Panc1 (cell line): ENCODE measurements around the gene KCNH6. TPM values are rescaled to one million over a fixed set of nuclear protein-coding genes. Genes with fewer than 3 reads are reported as not detected.

Experiments
- ATAC-seq: fragments of 200-7000 bp; cut with Tn5 transposase; 2 replicates; pipeline ENCODE4 v1.9.1; 2020; ENCODE audit warnings: mild to moderate bottlenecking, moderate library complexity
- BruUV-seq: library from RNA; stranded (reverse); fragments of 400-500 nt; replicated peaks from 2 replicates; lab custom pipeline; 2021; lab: Mats Ljungman, UMichigan
- CTCF ChIA-PET: fragments of 300-600 bp; sonication (Branson Sonifier 250); formaldehyde crosslinking; loops from one replicate; lab custom pipeline; 2022; ENCODE audit warnings: antibody characterized with exemption; lab: Charles Lee
- POLR2A ChIA-PET: fragments of 300-600 bp; sonication (Branson Sonifier 250); formaldehyde crosslinking; loops from one replicate; lab custom pipeline; 2022; ENCODE audit warnings: antibody characterized with exemption; lab: Charles Lee
- DNase-seq: peaks from one replicate; pipeline ENCODE4 v3.0.0-alpha.2; 2010; ENCODE audit warnings: low read depth, low spot score
- H3K27ac ChIP-seq: 2 replicates; pipeline ENCODE4 v1.5.1; 2011; ENCODE audit warnings: mild to moderate bottlenecking, low read length, inconsistent platforms
- H3K27me3 ChIP-seq: fragments of 200-500 bp; sonication (Bioruptor generic); 2 replicates; pipeline ENCODE4 v1.6.0; 2014; ENCODE audit warnings: low read length, inconsistent platforms; ENCODE audit not compliant: control insufficient read depth, insufficient read depth
- H3K36me3 ChIP-seq: fragments of 200-500 bp; sonication (Bioruptor generic); 2 replicates; pipeline ENCODE4 v1.5.1; 2014; ENCODE audit warnings: inconsistent platforms, mild to moderate bottlenecking, low read length, moderate library complexity; ENCODE audit not compliant: control insufficient read depth, insufficient read depth
- H3K4me1 ChIP-seq: 2 replicates; pipeline ENCODE4 v1.5.1; 2011; ENCODE audit warnings: inconsistent platforms, mild to moderate bottlenecking, low read length, moderate library complexity; ENCODE audit not compliant: control insufficient read depth, insufficient read depth
- H3K4me3 ChIP-seq, 2 experiments: 2 replicates each; pipeline ENCODE4 v1.5.1; 2011 to 2012; ENCODE audit warnings: low read depth in 2 of 2, low read length in 2 of 2, mild to moderate bottlenecking in 2 of 2, inconsistent platforms in 1 of 2, moderate library complexity in 1 of 2
- H3K9me3 ChIP-seq: fragments of 200-500 bp; sonication (Bioruptor generic); 2 replicates; pipeline ENCODE4 v1.5.1; 2014; ENCODE audit warnings: low read depth, mild to moderate bottlenecking, inconsistent platforms, low read length, moderate library complexity; ENCODE audit not compliant: control insufficient read depth, insufficient read depth
- CTCF ChIP-seq: fragments of 450-650 bp; IDR thresholded peaks from 2 replicates; pipeline ENCODE4 v1.5.1; 2017; ENCODE audit warnings: mild to moderate bottlenecking
- POLR2AphosphoS5 ChIP-seq: IDR thresholded peaks from 2 replicates; pipeline ENCODE4 v1.6.1; 2012; ENCODE audit warnings: mild to moderate bottlenecking, low read depth, low read length, moderate library complexity
- REST ChIP-seq, 2 experiments: IDR thresholded peaks; 2 replicates each; pipeline ENCODE4 v1.6.1; 2011 to 2012; ENCODE audit warnings: low read depth in 2 of 2, control low read depth in 1 of 2, low read length in 1 of 2, mild to moderate bottlenecking in 1 of 2, moderate library complexity in 1 of 2; ENCODE audit not compliant: insufficient read depth in 1 of 2
- SIN3A ChIP-seq: IDR thresholded peaks from 2 replicates; pipeline ENCODE4 v1.6.1; 2012; ENCODE audit warnings: low read depth, mild to moderate bottlenecking, low read length, moderate library complexity, borderline replicate concordance; ENCODE audit not compliant: insufficient read depth
- TCF7L2 ChIP-seq: IDR thresholded peaks from 2 replicates; pipeline ENCODE4 v1.6.1; 2011; ENCODE audit warnings: mild to moderate bottlenecking, low read depth, low read length, inconsistent platforms
- in situ Hi-C: cut with HindIII; loops from 2 replicates; pipeline ENCODE4 v1.10.0; 2016; ENCODE audit warnings: low sequenced_read_pairs, low pct_unique_long_range_greater_than_20kb
- intact Hi-C: fragments of 100-400 bp; cut with micrococcal nuclease; formaldehyde crosslinking; loops from one replicate; pipeline ENCODE4 v1.10.0; 2022; ENCODE audit not compliant: unreplicated experiment
- total RNA-seq: library from RNA; stranded (reverse); gene quantifications from one replicate; pipeline ENCODE4 v1.2.1, GENCODE V29; 2021; ENCODE audit not compliant: unreplicated experiment

The KCNH6 gene
- total RNA-seq, 1 experiment from 2014 or later = not detected

DNA sequence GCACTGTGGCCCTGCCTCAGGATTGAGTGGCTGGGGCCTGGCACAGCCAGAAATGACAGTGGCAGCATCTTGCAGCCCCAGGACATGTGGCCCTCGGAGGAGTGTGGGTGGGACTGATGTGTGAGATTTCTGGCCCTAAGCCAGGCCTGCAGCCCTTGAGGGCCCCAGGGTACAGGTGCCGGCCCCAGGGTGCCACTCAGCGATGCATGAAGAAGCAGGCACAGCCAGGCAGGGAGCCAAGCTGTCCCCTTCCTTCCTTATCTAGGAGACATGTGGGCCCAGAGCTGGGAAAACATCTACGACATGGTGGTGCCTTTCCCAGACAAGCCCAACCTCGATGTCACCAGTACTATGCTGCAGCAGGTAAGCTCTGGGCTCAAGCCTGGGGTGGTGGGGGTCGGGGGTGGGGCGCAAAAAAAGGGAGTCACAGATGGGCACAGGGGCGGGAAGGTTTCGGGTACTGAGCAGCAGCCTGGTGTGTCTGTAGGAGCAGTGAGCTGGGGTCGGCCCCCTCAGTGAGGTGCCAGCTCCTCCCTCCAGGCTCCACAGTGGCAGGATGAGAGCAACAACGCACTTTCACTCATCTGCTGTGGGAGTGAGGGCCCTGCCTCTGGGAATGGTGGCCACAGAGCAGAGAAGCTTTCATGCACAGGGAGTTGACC, 42.2 kb upstream of the KCNH6 start:
- DNase-seq (no peak), ATAC-seq (no peak)
- ChIA-PET POLR2A (no interaction called here), CTCF (interaction anchor here (0.6 kb wide), 1 partner anchor 102 kb away, joined by 3 read pairs; no protein-coding TSS in a partner anchor)
- Histone ChIP-seq H3K4me1 (peaks cover 7% of the 10 kb centered on the region; the same call in 1 of the 2 replicates), H3K9me3 (no peaks in the 10 kb centered on the region), H3K27me3 (no peaks in the 10 kb centered on the region), H3K36me3 (no peaks in the 10 kb centered on the region), H3K27ac (no peak overlapping the region), H3K4me3 (no peak overlapping the region)
- intact Hi-C loops (no loop called here), in situ Hi-C loops (no loop called here)
- TF ChIP-seq SIN3A = no peak
- no peak for TF ChIP-seq REST (IDR thresholded peaks at IDR 0.05; ENCODE audit: insufficient read depth in 1 of 2, low read depth in 2 of 2, low read length in 1 of 2)
- no peak for TF ChIP-seq TCF7L2
- TF ChIP-seq POLR2AphosphoS5 = no peak
- TF ChIP-seq CTCF = no peak
- BruUV-seq = no TSS peak

- Histone ChIP-seq H3K4me3 (no peak overlapping the region), H3K9me3 (no peaks in the 10 kb centered on the region), H3K27me3 (no peaks in the 10 kb centered on the region), H3K36me3 (no peaks in the 10 kb centered on the region), H3K27ac (no peak overlapping the region), H3K4me1 (peaks cover 7% of the 10 kb centered on the region; the same call in 1 of the 2 replicates)
- ChIA-PET CTCF (no interaction called here), POLR2A (no interaction called here)
- TF ChIP-seq TCF7L2 (no peak), REST (IDR thresholded peaks at IDR 0.05; ENCODE audit: insufficient read depth in 1 of 2, low read depth in 2 of 2, low read length in 1 of 2) (no peak), POLR2AphosphoS5 (no peak), SIN3A (no peak), CTCF (no peak)
- intact Hi-C loops (no loop called here), in situ Hi-C loops (no loop called here)
- BruUV-seq = no TSS peak
- ATAC-seq (no peak), DNase-seq (no peak)
Observed at GRCh38 chr17:63481488-63481870, 41.7 kb upstream of the KCNH6 start.
